HEK293T (cell line): ENCODE measurements around the gene JAZF1.

ENCODE experiments used
- CTCF ChIA-PET: fragments of 350-600 bp; formaldehyde crosslinking; extraction: SDS; loops from one replicate; lab custom pipeline; 2021; ENCODE audit warnings: antibody characterized with exemption, inconsistent platforms; lab: Yijun Ruan, JAX
- POLR2A ChIA-PET: fragments of 350-600 bp; formaldehyde crosslinking; extraction: SDS; loops from one replicate; lab custom pipeline; 2020; ENCODE audit warnings: antibody characterized with exemption, inconsistent platforms; lab: Yijun Ruan, JAX
- DNase-seq: peaks from one replicate; pipeline ENCODE4 v3.0.0; 2012; ENCODE audit warnings: mixed read lengths; ENCODE audit errors: extremely low spot score
- ARNT ChIP-seq: fragments of 450-650 bp; IDR thresholded peaks from 2 replicates; pipeline ENCODE4 v1.6.1; 2017; ENCODE audit warnings: mild to moderate bottlenecking
- BHLHE40 ChIP-seq: fragments of 450-650 bp; IDR thresholded peaks from 2 replicates; pipeline ENCODE4 v1.6.1; 2016; ENCODE audit warnings: mild to moderate bottlenecking, moderate library complexity, borderline replicate concordance
- CTBP1 ChIP-seq: fragments of 450-650 bp; IDR thresholded peaks from 2 replicates; pipeline ENCODE4 v1.6.1; 2016; ENCODE audit warnings: borderline replicate concordance
- ELF4 ChIP-seq: fragments of 450-650 bp; IDR thresholded peaks from 2 replicates; pipeline ENCODE4 v1.6.1; 2017; ENCODE audit warnings: antibody characterized with exemption
- FOXA1 ChIP-seq: fragments of 450-650 bp; IDR thresholded peaks from 2 replicates; pipeline ENCODE4 v1.6.1; 2016; ENCODE audit warnings: mild to moderate bottlenecking
- FOXK2 ChIP-seq: fragments of 450-650 bp; IDR thresholded peaks from 2 replicates; pipeline ENCODE4 v1.6.1; 2016; ENCODE audit warnings: mild to moderate bottlenecking
- FOXM1 ChIP-seq: fragments of 450-650 bp; IDR thresholded peaks from 2 replicates; pipeline ENCODE4 v1.6.1; 2017; ENCODE audit warnings: mild to moderate bottlenecking, borderline replicate concordance
- HDGF ChIP-seq: fragments of 450-650 bp; IDR thresholded peaks from 2 replicates; pipeline ENCODE4 v1.6.1; 2017; ENCODE audit warnings: antibody characterized with exemption, borderline replicate concordance
- L3MBTL2 ChIP-seq: fragments of 450-650 bp; conservative IDR thresholded peaks from 2 replicates; pipeline ENCODE4 v1.6.1; 2016; ENCODE audit warnings: mild to moderate bottlenecking
- LEF1 ChIP-seq: fragments of 450-650 bp; IDR thresholded peaks from 2 replicates; pipeline ENCODE4 v1.6.1; 2017; ENCODE audit warnings: mild to moderate bottlenecking, borderline replicate concordance
- NFRKB ChIP-seq: fragments of 450-650 bp; IDR thresholded peaks from 2 replicates; pipeline ENCODE4 v1.6.1; 2016; ENCODE audit warnings: mild to moderate bottlenecking, moderate library complexity
- SP1 ChIP-seq: fragments of 450-650 bp; IDR thresholded peaks from 2 replicates; pipeline ENCODE4 v1.6.1; 2017
- SUZ12 ChIP-seq: fragments of 450-650 bp; IDR thresholded peaks from 2 replicates; pipeline ENCODE4 v1.6.1; 2016; ENCODE audit warnings: mild to moderate bottlenecking
- TARDBP ChIP-seq: fragments of 450-650 bp; IDR thresholded peaks from 2 replicates; pipeline ENCODE4 v1.6.1; 2016
- ZNF384 ChIP-seq: fragments of 450-650 bp; IDR thresholded peaks from 2 replicates; pipeline ENCODE4 v1.6.1; 2016
- TF ChIP-seq, protein P1 (sequence below): fragments of 450-650 bp; IDR thresholded peaks from 2 replicates; pipeline ENCODE4 v1.6.1; 2016

Gene JAZF1

DNA sequence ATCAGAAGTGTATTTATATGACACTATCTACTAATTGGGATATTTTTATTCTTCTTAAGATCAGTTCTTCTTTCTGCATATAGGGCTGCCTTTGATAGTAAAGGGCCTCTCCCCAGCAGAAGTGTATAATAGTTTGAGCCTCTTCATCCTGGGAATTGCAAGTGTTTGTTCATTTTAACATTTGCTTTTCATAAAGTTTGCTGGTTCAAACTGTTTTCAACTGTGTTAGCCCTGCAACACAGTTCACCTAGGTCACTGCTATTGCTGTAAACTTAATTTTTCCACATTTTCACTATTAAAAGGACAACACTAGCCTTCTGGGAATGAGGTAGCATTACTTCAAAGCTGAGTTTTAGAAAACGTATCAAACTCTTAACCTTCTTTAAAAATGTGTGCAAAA, 2.8 kb downstream of the JAZF1 start:
- no peak for DNase-seq
- CTCF ChIA-PET, result no interaction called here
- TF ChIP-seq NFRKB, result no peak
- TF ChIP-seq SUZ12, result no peak
- TF ChIP-seq L3MBTL2, result no peak
- no peak for TF ChIP-seq HDGF
- no peak for TF ChIP-seq SP1
- TF ChIP-seq, protein P1, sequence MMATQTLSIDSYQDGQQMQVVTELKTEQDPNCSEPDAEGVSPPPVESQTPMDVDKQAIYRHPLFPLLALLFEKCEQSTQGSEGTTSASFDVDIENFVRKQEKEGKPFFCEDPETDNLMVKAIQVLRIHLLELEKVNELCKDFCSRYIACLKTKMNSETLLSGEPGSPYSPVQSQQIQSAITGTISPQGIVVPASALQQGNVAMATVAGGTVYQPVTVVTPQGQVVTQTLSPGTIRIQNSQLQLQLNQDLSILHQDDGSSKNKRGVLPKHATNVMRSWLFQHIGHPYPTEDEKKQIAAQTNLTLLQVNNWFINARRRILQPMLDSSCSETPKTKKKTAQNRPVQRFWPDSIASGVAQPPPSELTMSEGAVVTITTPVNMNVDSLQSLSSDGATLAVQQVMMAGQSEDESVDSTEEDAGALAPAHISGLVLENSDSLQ, result no peak
- TF ChIP-seq FOXA1, result no peak
- no peak for TF ChIP-seq BHLHE40
- no peak for TF ChIP-seq CTBP1
- TF ChIP-seq ELF4, result no peak
- POLR2A ChIA-PET, result no interaction called here

DNA sequence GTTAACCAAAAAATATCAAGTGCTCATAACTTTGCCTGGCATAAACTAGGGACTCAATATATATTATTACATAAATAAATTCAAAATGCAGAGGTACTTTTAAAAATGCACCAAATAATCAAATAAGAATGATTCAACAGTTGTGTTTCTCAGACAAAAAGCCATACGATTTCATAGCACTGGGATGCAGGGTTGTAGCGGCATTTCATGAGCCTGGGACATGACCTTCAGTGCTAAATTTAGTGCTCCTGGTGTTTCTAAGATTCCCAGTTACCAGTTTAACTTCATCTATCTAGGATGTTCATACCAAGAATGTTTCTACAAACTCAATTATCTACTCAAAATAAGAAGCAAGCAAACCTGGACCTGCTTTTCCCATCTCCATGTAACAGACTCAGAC, 4.0 kb downstream of the JAZF1 start:
- TF ChIP-seq BHLHE40 (no peak), SUZ12 (no peak), LEF1 (no peak), ELF4 (no peak), ZNF384 (no peak), FOXA1 (no peak), FOXK2 (no peak), ARNT (no peak), L3MBTL2 (no peak), FOXM1 (no peak), TARDBP (no peak)
- ChIA-PET POLR2A (no interaction called here), CTCF (no interaction called here)
- no peak for DNase-seq

DNA sequence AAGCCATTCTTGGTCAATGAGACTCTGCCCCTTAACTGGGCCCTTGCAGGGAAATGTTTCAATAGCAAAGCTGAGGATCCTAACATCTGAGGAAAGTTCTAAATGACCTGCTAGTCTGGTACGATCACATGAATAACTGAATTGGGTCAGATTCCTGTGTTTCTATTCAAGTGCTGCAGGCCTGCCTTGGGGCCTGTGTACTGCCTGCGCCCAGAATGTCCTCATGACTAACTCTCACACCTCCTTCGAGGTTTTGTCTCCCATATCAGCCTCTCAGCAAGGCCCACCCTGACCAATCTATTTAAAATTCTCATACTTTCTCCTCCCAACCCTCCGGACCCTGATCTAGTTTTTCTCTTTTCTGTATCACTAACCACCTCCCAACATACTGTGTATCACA, 4.4 kb downstream of the JAZF1 start:
- no peak for DNase-seq
- no peak for TF ChIP-seq SP1
- TF ChIP-seq SUZ12, result no peak
- TF ChIP-seq L3MBTL2, result no peak
- TF ChIP-seq NFRKB, result no peak
- no peak for TF ChIP-seq LEF1
- no peak for TF ChIP-seq HDGF
- TF ChIP-seq ARNT, result no peak
- TF ChIP-seq TARDBP, result no peak
- no peak for TF ChIP-seq ELF4
- TF ChIP-seq, protein P1, result no peak
- TF ChIP-seq BHLHE40, result no peak
- TF ChIP-seq ZNF384, result no peak
- TF ChIP-seq FOXA1, result no peak
- no peak for TF ChIP-seq CTBP1
- no peak for TF ChIP-seq FOXK2
- no peak for TF ChIP-seq FOXM1
- CTCF ChIA-PET, result no interaction called here
- POLR2A ChIA-PET, result no interaction called here

DNA sequence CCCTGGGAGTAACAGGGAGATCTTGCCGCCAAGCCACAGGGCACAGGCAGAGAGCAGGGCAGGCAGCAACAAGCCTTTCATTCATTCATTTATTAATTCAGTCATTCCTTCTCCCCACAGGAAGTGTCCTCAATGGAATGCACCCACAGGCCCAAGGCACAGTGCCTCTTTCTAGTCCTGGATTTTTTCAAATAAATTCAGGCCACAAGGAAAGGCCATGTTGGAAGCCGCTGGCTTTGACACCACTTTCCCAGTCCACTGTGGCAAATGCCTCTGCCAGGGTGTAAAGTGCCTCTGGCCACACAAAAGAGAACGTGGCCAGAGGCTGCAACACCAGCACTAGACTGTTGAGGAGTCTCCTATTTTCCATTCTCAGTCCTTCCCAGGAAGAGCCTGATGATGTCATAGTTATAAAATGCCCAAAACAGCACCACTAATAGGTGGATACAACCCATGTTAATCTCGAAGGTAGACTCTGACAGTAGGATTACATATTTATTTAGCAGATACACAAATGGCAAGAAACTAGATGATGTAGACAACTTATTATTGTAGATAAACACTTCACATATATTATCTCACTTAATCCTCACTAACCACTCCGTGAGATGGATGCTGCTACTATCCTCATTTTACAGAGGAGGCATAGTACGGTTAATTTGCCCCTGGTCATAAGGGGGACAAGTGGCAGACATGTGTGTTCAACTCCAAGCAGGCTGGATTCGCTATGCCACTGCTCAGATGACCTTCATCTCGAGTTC, 5.5 kb downstream of the JAZF1 start:
- ChIA-PET POLR2A (no interaction called here), CTCF (no interaction called here)
- no peak for TF ChIP-seq L3MBTL2
- TF ChIP-seq LEF1, result no peak
- TF ChIP-seq BHLHE40, result no peak
- no peak for TF ChIP-seq ZNF384
- DNase-seq, result peak; percentile 11

DNA sequence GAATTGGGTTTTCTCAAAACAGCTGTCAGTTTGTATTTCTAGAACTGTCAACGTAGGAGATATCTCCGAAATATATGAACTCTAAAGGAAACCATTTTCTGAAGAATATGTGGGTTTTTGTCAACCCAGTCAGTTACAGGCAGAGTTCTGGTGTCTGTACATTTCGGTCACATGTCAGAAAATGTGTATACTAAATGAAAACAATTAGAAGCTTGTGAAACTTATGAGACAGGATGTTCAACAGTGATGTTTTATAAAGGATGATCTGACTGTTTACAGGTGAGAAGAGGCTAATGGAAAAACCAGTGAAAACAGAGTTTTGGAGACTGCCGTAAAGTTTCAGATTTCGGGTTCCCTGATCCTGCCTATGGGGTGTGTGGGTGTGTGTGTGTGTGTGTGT, 6.2 kb downstream of the JAZF1 start:
- POLR2A ChIA-PET, result no interaction called here
- TF ChIP-seq, protein P1, result no peak
- no peak for TF ChIP-seq ELF4
- no peak for TF ChIP-seq HDGF
- TF ChIP-seq FOXK2, result no peak
- no peak for DNase-seq
- CTCF ChIA-PET, result no interaction called here

GRCh38 chr7:28173531-28173930, 7.1 kb downstream of the JAZF1 start:
- CTCF ChIA-PET, result interaction anchor here (0.6 kb wide), 1 partner anchor 1225 kb away, joined by 3 read pairs; no protein-coding TSS in a partner anchor
- TF ChIP-seq L3MBTL2 (no peak), CTBP1 (no peak), TARDBP (no peak), NFRKB (no peak), SUZ12 (no peak), LEF1 (no peak), ARNT (no peak), ELF4 (no peak), BHLHE40 (no peak), ZNF384 (no peak), SP1 (no peak), FOXA1 (no peak), FOXM1 (no peak), FOXK2 (no peak), HDGF (no peak)
- TF ChIP-seq, protein P1, result no peak
- POLR2A ChIA-PET, result no interaction called here
- no peak for DNase-seq
